Parathyroid adenoma (tissue), 2 donors: Measurements from ENCODE around the gene TMEM184A.

Experiments
- H2AFZ ChIP-seq: fragments of 300-600 bp; sonication (generic); one replicate; pipeline ENCODE4 v1.7.0; 2017; ENCODE audit warnings: antibody characterized with exemption, mild to moderate bottlenecking
- H3K27ac ChIP-seq: fragments of 300-600 bp; sonication (generic); one replicate; pipeline ENCODE4 v1.7.0; 2017
- H3K27me3 ChIP-seq: fragments of 300-600 bp; sonication (generic); one replicate; pipeline ENCODE4 v1.7.0; 2017; ENCODE audit warnings: low read length; ENCODE audit not compliant: control insufficient read depth, insufficient read depth
- H3K36me3 ChIP-seq: fragments of 300-600 bp; sonication (generic); one replicate; pipeline ENCODE4 v1.7.0; 2017; ENCODE audit warnings: low read length; ENCODE audit not compliant: control insufficient read depth, insufficient read depth
- H3K4me1 ChIP-seq: fragments of 300-600 bp; sonication (generic); one replicate; pipeline ENCODE4 v1.7.0; 2017; ENCODE audit warnings: control low read depth
- H3K4me2 ChIP-seq: fragments of 300-600 bp; sonication (generic); one replicate; pipeline ENCODE4 v1.7.0; 2017; ENCODE audit warnings: low read length
- H3K4me3 ChIP-seq: fragments of 300-600 bp; sonication (generic); one replicate; pipeline ENCODE4 v1.7.0; 2017; ENCODE audit warnings: low read depth, low read length
- H3K79me2 ChIP-seq: fragments of 300-600 bp; sonication (generic); one replicate; pipeline ENCODE4 v1.7.0; 2017; ENCODE audit warnings: control low read depth
- H3K9ac ChIP-seq: fragments of 300-600 bp; sonication (generic); one replicate; pipeline ENCODE4 v1.7.0; 2017; ENCODE audit warnings: mild to moderate bottlenecking
- H3K9me3 ChIP-seq: fragments of 300-600 bp; sonication (generic); one replicate; pipeline ENCODE4 v1.7.0; 2017; ENCODE audit warnings: low read length; ENCODE audit not compliant: control insufficient read depth
- CTCF ChIP-seq: fragments of 300-600 bp; sonication (generic); IDR thresholded peaks from one replicate; pipeline ENCODE4 v1.7.0; 2017; ENCODE audit warnings: antibody characterized with exemption, mild to moderate bottlenecking
- donor health status: primary hyperparathyroidism.

The TMEM184A gene

GRCh38 chr7:1587738-1588137 lies 31.7 kb upstream of the TMEM184A start:
- no peak overlapping the region for H2AFZ ChIP-seq
- H3K4me2 ChIP-seq = no peak overlapping the region
- no peaks in the 10 kb centered on the region for H3K79me2 ChIP-seq
- TF ChIP-seq CTCF = no peak
- H3K9me3 ChIP-seq = no peaks in the 10 kb centered on the region
- no peaks in the 10 kb centered on the region for H3K27me3 ChIP-seq
- no peak overlapping the region for H3K4me3 ChIP-seq
- no peaks in the 10 kb centered on the region for H3K4me1 ChIP-seq
- no peak overlapping the region for H3K9ac ChIP-seq
- H3K36me3 ChIP-seq = no peaks in the 10 kb centered on the region
- H3K27ac ChIP-seq = no peak overlapping the region

GRCh38 chr7:1586827-1587705 lies 31.1 kb upstream of the TMEM184A start:
- H3K9ac ChIP-seq = no peak overlapping the region
- H2AFZ ChIP-seq = no peak overlapping the region
- no peak overlapping the region for H3K4me3 ChIP-seq
- no peaks in the 10 kb centered on the region for H3K79me2 ChIP-seq
- H3K4me2 ChIP-seq = no peak overlapping the region
- H3K27ac ChIP-seq = no peak overlapping the region
- TF ChIP-seq CTCF = no peak
- no peaks in the 10 kb centered on the region for H3K27me3 ChIP-seq
- H3K4me1 ChIP-seq = no peaks in the 10 kb centered on the region
- H3K9me3 ChIP-seq = no peaks in the 10 kb centered on the region
- no peaks in the 10 kb centered on the region for H3K36me3 ChIP-seq

- Histone ChIP-seq H3K9me3 (no peaks in the 10 kb centered on the region), H3K4me1 (no peaks in the 10 kb centered on the region), H3K4me2 (no peak overlapping the region), H3K27ac (no peak overlapping the region), H3K9ac (no peak overlapping the region), H2AFZ (no peak overlapping the region), H3K36me3 (no peaks in the 10 kb centered on the region), H3K4me3 (no peak overlapping the region), H3K27me3 (no peaks in the 10 kb centered on the region), H3K79me2 (no peaks in the 10 kb centered on the region)
- no peak for TF ChIP-seq CTCF
Measured at GRCh38 chr7:1586126-1586826, 30.3 kb upstream of the TMEM184A start.

- Histone ChIP-seq H3K9me3 (no peaks in the 10 kb centered on the region), H3K9ac (no peak overlapping the region), H3K27ac (no peak overlapping the region), H3K4me1 (no peaks in the 10 kb centered on the region), H3K36me3 (no peaks in the 10 kb centered on the region), H3K4me3 (no peak overlapping the region), H3K27me3 (no peaks in the 10 kb centered on the region), H3K4me2 (no peak overlapping the region), H2AFZ (no peak overlapping the region), H3K79me2 (no peaks in the 10 kb centered on the region)
- no peak for TF ChIP-seq CTCF
Measured at GRCh38 chr7:1585142-1585981, 29.4 kb upstream of the TMEM184A start.
